Small intestine (tissue), 7 donors: ENCODE measurements around the gene RTN4RL1. TPM values are rescaled to one million over a fixed set of nuclear protein-coding genes. Genes with fewer than 3 reads are reported as not detected.

Experiments used
- DNase-seq, 2 donors: peaks; one replicate each; pipeline versions ENCODE4 v3.0.0 to v3.0.0-alpha.2; 2013
- FAIRE-seq: peaks from 2 replicates; lab custom pipeline; 2012; peaks lifted over from hg19 to GRCh38; lab: Jason Lieb, UNC
- H3K27ac ChIP-seq, 3 donors: one replicate each; pipeline ENCODE4 v1.5.1; 2013; ENCODE audit warnings: low read length in 2 of 3, mild to moderate bottlenecking in 2 of 3, control low read depth in 1 of 3, inconsistent platforms in 1 of 3, low read depth in 1 of 3, moderate library complexity in 1 of 3
- H3K27me3 ChIP-seq, 3 donors: one replicate each; pipeline ENCODE4 v1.6.1; 2013; ENCODE audit warnings: low read length in 3 of 3, inconsistent platforms in 1 of 3; ENCODE audit not compliant: control insufficient read depth in 3 of 3, insufficient read depth in 3 of 3
- H3K36me3 ChIP-seq, 3 donors: one replicate each; pipeline ENCODE4 v1.6.1; 2013; ENCODE audit warnings: low read length in 3 of 3, inconsistent platforms in 1 of 3, low read depth in 1 of 3, mild to moderate bottlenecking in 1 of 3, moderate library complexity in 1 of 3; ENCODE audit not compliant: control insufficient read depth in 3 of 3, insufficient read depth in 2 of 3
- H3K4me1 ChIP-seq, 3 donors: one replicate each; pipeline ENCODE4 v1.6.1; 2013; ENCODE audit warnings: low read length in 2 of 3, inconsistent platforms in 1 of 3, low read depth in 1 of 3, mild to moderate bottlenecking in 1 of 3, moderate library complexity in 1 of 3; ENCODE audit not compliant: control insufficient read depth in 3 of 3, insufficient read depth in 2 of 3
- H3K4me3 ChIP-seq, 3 donors: one replicate each; pipeline ENCODE4 v1.5.1; 2013; ENCODE audit warnings: low read length in 3 of 3, control low read depth in 1 of 3, inconsistent platforms in 1 of 3, low read depth in 1 of 3, mild to moderate bottlenecking in 1 of 3, moderate library complexity in 1 of 3
- H3K9me3 ChIP-seq, 2 donors: one replicate each; pipeline ENCODE4 v1.6.1; 2013; ENCODE audit warnings: low read depth in 1 of 2, low read length in 1 of 2; ENCODE audit not compliant: control insufficient read depth in 2 of 2, insufficient read depth in 1 of 2
- WGBS, 3 donors: extraction: QIAGEN DNeasy Blood & Tissue Kit; methylation state at CpG; one replicate each; pipeline ENCODE4 v1.1.7; 2013; 5-methylcytosine and 5-hydroxymethylcytosine counted together
- polyA plus RNA-seq, 4 donors: library from polyadenylated mRNA; stranded (reverse) in 3 of 4; unstranded in 1 of 4; fragments of 200-250 nt in 3 of 4; fragments of 120-200 nt in 1 of 4; gene quantifications; one replicate each; pipeline versions ENCODE4 v1.2.1 to v1.2.3, GENCODE V29; 2013
- donor health status: healthy with polysubstance abuse.
- donor health status: control.
- donor health status: control.
- donor health status: Bipolar disorder and iron deficiency.
- donor health status: healthy.

Gene RTN4RL1
- polyA plus RNA-seq, 4 donors = 0.25 to 1.0 TPM; not detected in 2

DNA sequence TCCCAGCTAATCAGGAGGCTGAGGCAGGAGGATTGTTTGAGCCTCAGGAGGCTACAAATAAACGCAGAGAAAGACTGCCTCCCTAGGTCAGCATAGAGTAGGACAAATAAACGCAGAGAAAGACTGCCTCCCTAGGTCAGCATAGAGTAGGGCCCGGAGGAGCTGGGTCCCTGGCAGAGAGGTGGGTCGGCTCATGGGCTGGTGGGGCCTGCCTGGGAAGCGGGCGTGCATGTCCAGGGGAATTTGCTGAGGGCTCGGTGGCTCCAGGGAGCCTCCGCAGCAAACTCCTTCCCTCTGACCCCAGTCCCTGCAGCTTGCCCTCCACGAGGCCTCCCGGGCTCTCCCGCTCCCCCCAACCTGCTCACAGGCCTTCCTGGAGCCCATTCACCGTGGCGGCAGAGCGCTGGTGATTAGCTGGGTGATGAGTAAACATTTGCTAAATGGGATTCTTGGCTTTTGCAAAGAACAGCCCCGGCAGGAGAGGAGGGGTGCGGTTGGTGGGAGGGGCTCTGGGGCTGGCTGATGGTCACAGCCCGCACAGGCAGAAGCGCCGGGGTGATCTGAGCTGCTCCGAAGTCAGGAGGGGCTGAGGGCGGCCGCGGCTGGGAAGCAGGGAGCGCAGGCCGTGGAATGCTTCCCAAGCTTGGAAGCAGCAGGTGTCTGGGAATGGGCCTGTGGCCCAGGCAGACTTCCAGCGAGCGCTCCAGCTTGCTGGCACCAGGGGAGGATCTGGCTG lies 93.1 kb downstream of the RTN4RL1 start:
- H3K36me3 ChIP-seq = no peaks in the 10 kb centered on the region
- H3K27me3 ChIP-seq = peaks cover 0 to 16% (median 0%) of the 10 kb centered on the region in 3 donors
- FAIRE-seq (no peak), DNase-seq (peak; percentile 15 to 61)
- peaks cover 0 to 8% (median 0%) of the 10 kb centered on the region in 3 donors for H3K4me1 ChIP-seq
- no peak overlapping the region for H3K27ac ChIP-seq
- 20 to 44% (median 34%) methylated on average over 27 of the region's 27 CpGs for WGBS, 3 donors
- no peaks in the 10 kb centered on the region for H3K9me3 ChIP-seq
- no peak overlapping the region for H3K4me3 ChIP-seq

DNA sequence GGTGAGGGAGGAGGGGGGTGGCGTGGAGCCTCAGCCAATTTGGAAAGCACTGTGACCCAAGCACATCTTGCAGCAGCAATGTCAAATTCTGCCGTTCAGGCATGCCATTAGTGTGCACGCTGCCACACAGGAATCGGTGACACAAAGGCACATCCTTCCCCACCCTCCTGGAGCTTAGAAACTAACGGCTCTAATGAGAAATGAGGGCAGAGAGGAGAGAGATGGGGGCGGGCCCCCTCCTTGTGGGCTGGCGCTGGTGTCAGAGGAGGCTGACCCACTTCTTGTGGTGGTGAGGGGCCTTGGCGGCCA lies 94.8 kb downstream of the RTN4RL1 start:
- no peak for DNase-seq
- Histone ChIP-seq H3K9me3 (no peaks in the 10 kb centered on the region), H3K27me3 (peaks cover 0 to 16% (median 0%) of the 10 kb centered on the region in 3 donors), H3K4me1 (peaks cover 0 to 8% (median 0%) of the 10 kb centered on the region in 3 donors), H3K4me3 (no peak overlapping the region), H3K27ac (no peak overlapping the region), H3K36me3 (no peaks in the 10 kb centered on the region)
- WGBS, 3 donors = 60 to 71% (median 64%) methylated on average over 8 of the region's 8 CpGs
- no peak for FAIRE-seq

DNA sequence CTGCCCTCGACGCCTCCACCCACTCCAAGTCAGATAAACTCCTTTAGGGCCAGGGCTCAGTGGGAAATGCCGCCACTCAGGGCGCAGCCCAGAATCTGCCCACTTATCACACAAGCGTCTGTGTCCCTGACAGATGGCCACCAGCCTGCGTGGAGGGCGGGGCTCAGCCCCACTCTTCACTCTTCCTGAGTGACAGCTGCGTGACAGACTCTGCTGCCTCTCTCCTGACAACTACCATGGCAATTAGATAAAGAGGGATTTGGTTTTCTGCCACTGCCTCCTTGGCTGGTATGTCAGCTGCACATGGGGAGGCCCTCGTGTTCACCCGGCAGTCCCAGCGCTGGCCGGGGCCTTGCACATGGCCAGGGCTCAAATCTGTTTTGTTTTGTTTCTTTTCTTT lies 96.2 kb downstream of the RTN4RL1 start:
- FAIRE-seq = no peak
- no peaks in the 10 kb centered on the region for H3K36me3 ChIP-seq
- peaks cover 0 to 16% (median 0%) of the 10 kb centered on the region in 3 donors for H3K27me3 ChIP-seq
- no peaks in the 10 kb centered on the region for H3K9me3 ChIP-seq
- peaks cover 0 to 8% (median 0%) of the 10 kb centered on the region in 3 donors for H3K4me1 ChIP-seq
- H3K27ac ChIP-seq = no peak overlapping the region
- DNase-seq = peak in 1 of 2 donors; percentile 25
- H3K4me3 ChIP-seq = no peak overlapping the region
- 44 to 71% (median 62%) methylated on average over 12 of the region's 12 CpGs for WGBS, 3 donors

DNA sequence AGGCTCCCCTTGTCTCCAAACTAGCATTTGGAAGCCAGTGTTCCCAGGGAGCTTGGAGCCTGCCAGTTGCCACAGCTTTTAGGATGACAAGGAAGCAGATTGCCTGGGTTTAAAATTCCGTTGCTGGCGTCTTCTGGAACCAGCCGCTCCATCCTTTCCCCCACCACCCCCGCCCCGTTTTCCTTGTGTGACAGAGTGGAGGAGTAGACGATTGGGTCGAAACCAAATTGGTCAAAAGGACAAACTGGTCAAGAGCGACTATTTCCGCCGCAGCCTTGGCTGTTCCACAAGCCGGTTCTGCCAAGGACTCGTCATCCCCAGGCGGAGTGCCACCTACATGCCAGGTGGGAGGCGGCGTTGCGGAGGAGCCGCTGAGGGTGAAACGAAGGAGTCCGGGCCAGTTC lies 104.2 kb downstream of the RTN4RL1 start:
- FAIRE-seq (no peak), DNase-seq (no peak)
- Histone ChIP-seq H3K27me3 (peaks cover 0 to 16% (median 3%) of the 10 kb centered on the region in 3 donors), H3K9me3 (no peaks in the 10 kb centered on the region), H3K4me3 (no peak overlapping the region), H3K4me1 (peaks cover 0 to 9% (median 3%) of the 10 kb centered on the region in 3 donors), H3K36me3 (no peaks in the 10 kb centered on the region), H3K27ac (no peak overlapping the region)
- 90 to 94% (median 93%) methylated on average over 19 of the region's 19 CpGs for WGBS, 3 donors

DNA sequence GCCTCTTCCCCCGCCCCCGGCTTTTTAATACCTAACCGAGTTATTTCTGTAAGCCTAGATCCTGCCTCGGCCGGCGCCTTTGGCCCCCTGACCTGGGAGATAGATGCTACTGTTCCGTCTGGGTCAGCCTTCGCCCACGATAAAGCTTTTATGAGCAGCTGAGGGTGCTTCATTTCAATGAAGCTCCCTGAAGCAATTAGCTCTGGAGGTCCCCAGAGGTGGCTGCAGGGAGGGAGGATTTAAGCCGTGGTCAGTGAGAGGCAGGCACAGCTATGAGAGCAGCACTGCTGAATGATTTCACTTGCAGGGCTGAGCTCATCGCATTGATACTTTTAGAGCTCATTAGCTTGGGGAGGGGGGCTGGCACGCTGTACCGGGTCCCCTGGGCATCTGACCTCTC lies 105.9 kb downstream of the RTN4RL1 start:
- no peaks in the 10 kb centered on the region for H3K9me3 ChIP-seq
- DNase-seq (no peak), FAIRE-seq (no peak)
- H3K36me3 ChIP-seq = no peaks in the 10 kb centered on the region
- no peak overlapping the region for H3K27ac ChIP-seq
- peaks cover 0 to 29% (median 3%) of the 10 kb centered on the region in 3 donors for H3K27me3 ChIP-seq
- WGBS, 3 donors = 78 to 87% (median 81%) methylated on average over 13 of the region's 13 CpGs
- H3K4me3 ChIP-seq = no peak overlapping the region
- peaks cover 0 to 9% (median 3%) of the 10 kb centered on the region in 3 donors for H3K4me1 ChIP-seq

DNA sequence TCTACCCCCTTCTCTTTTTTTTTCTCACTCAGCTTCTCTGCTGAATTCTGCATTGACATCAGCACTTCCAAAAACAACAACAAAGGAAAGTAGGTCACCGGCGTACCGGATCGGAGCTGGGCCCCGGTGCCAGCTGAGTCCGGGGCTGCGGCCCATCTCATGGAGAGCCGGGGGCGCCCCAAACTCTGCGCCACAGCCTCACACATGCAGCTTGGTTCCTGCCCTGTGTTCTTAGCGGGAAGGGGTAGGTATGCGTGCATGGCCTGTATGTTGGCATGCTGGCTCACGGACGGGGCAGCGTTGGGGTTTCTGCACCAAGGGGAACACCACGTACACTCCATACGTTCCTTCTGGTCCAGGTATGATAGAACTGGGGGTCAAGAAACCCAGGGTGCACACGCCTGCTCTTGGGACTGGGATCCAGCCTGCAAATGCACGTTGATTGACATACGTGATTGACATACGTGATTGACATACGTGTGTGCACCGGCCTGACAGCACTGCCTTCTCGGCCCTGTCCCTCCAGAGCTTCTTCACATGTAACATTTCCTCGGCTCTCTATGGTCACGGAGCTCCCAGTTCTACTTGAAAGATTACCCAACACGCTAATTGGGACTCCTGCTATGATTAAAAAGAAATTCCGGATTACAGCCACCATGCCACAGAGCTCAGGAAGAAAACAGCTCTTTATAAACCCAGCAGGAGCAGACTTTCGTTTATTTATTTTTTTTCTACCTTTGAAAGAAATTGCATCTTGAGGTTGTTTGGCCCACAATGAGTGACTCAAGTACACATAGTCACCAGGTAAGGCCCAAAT lies 106.6 kb downstream of the RTN4RL1 start:
- no peak overlapping the region for H3K27ac ChIP-seq
- WGBS, 3 donors = 92 to 94% (median 93%) methylated on average over 29 of the region's 29 CpGs
- peaks cover 0 to 35% (median 3%) of the 10 kb centered on the region in 3 donors for H3K27me3 ChIP-seq
- H3K4me1 ChIP-seq = peaks cover 0 to 9% (median 3%) of the 10 kb centered on the region in 3 donors
- no peaks in the 10 kb centered on the region for H3K9me3 ChIP-seq
- no peaks in the 10 kb centered on the region for H3K36me3 ChIP-seq
- no peak overlapping the region for H3K4me3 ChIP-seq
- no peak for DNase-seq
- no peak for FAIRE-seq

DNA sequence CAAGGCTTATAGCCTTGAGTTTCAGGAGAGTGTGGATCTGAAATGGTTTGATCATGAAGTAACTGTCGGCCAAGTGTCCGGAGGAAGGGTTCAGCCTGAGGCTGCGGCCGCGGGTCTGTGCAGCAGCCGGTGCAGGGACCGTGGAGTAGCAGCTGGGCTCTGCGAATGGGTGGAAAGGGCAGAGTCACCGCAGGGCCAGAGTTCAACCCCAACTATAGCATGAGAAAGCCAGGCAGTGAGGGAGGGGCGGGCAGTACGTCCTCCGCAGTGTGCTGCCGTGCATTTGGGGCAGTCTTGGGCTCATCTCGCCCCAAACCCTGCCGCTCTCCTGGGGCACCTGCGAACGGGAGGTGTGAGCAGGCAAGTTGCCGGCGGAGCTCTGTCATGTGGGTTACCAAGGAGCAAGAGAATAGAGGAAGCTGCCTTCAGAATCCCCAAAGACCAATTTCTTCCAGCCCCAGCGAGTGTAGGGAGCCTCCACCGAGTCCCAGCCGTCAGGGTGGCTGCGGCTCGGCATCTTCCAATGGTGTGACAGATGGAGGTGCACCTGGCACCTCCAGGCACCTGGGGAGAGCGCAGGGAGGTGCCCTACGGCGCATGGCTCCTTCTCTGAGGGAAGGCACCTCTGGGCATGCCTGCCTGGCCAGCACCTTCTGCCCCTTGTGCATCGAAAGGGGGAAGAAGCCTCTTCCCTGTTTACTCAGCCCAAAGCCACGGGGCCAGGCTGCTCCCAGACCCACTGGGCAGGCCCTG lies 108.0 kb downstream of the RTN4RL1 start:
- DNase-seq (peak in 1 of 2 donors; percentile 40), FAIRE-seq (no peak)
- Histone ChIP-seq H3K27me3 (peaks cover 0 to 46% (median 3%) of the 10 kb centered on the region in 3 donors), H3K27ac (no peak overlapping the region), H3K4me3 (no peak overlapping the region), H3K4me1 (peaks cover 0 to 9% (median 3%) of the 10 kb centered on the region in 3 donors), H3K9me3 (no peaks in the 10 kb centered on the region), H3K36me3 (no peaks in the 10 kb centered on the region)
- WGBS, 3 donors = 24 to 66% (median 52%) methylated on average over 29 of the region's 29 CpGs

DNA sequence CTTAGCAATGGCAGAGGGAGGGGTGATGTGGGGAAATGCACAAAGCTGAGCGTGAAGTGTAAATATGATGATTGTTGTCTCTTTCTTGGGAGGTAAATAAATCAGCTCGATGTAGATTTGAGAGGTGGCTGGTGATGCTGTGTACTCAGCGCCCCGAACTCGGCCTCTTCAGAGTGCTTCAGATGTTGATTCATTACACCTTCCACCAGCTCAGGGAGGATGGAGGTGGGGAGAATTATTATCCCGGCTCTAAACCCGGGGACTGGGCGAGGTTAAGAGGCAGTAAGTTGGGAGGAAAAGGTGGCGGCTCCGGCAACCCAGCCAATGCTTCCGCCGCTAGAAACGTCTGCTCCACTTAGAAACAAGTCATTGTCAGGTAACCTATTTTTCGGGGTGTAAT lies 108.8 kb downstream of the RTN4RL1 start:
- Histone ChIP-seq H3K4me3 (no peak overlapping the region), H3K27ac (no peak overlapping the region), H3K4me1 (peaks cover 0 to 9% (median 3%) of the 10 kb centered on the region in 3 donors), H3K27me3 (peaks cover 0 to 51% (median 6%) of the 10 kb centered on the region in 3 donors), H3K36me3 (no peaks in the 10 kb centered on the region), H3K9me3 (no peaks in the 10 kb centered on the region)
- no peak for DNase-seq
- WGBS, 3 donors = 25 to 51% (median 41%) methylated on average over 14 of the region's 14 CpGs
- FAIRE-seq = no peak
